ENCODE measurements around the gene DUSP16.
"Not testable (repeated sequence)": the region's sequence is repeated elsewhere in the genome, so short reads cannot be mapped to it uniquely, and the experiment has no call there.

Gene DUSP16

GRCh38 chr12:12495536-12495935, 67.1 kb downstream of the DUSP16 start:
- no peak for DNase-seq (ENCODE audit: low spot score)

GRCh38 chr12:12492547-12492946, 70.1 kb downstream of the DUSP16 start:
- no peak for DNase-seq (ENCODE audit: low spot score)

GRCh38 chr12:12491606-12492005, 71.1 kb downstream of the DUSP16 start:
- no peak for DNase-seq (ENCODE audit: low spot score)

- DNase-seq (ENCODE audit: low spot score) = no peak
These were observed 73.7 kb downstream of the DUSP16 start for GRCh38 chr12:12488823-12489550.

- no peak for DNase-seq (ENCODE audit: low spot score)
These were observed 74.4 kb downstream of the DUSP16 start for GRCh38 chr12:12488296-12488695.

GRCh38 chr12:12487490-12487889, 75.2 kb downstream of the DUSP16 start:
- no peak for DNase-seq (ENCODE audit: low spot score)

GRCh38 chr12:12486661-12487240, 75.9 kb downstream of the DUSP16 start:
- DNase-seq (ENCODE audit: low spot score) = no peak

GRCh38 chr12:12483438-12483837, 79.2 kb downstream of the DUSP16 start:
- DNase-seq (ENCODE audit: low spot score) = no peak

- no peak for DNase-seq (ENCODE audit: low spot score)
These were observed 79.7 kb downstream of the DUSP16 start for GRCh38 chr12:12482959-12483358.

GRCh38 chr12:12482150-12482761, 80.4 kb downstream of the DUSP16 start:
- no peak for DNase-seq (ENCODE audit: low spot score)

- no peak for DNase-seq (ENCODE audit: low spot score)
These were observed 81.0 kb downstream of the DUSP16 start for GRCh38 chr12:12481631-12482030.

- no peak for DNase-seq (ENCODE audit: low spot score)
These were observed 82.6 kb downstream of the DUSP16 start for GRCh38 chr12:12480074-12480473.

GRCh38 chr12:12477532-12477890, 85.2 kb downstream of the DUSP16 start:
- DNase-seq (ENCODE audit: low spot score) = no peak

GRCh38 chr12:12476857-12477531, 85.7 kb downstream of the DUSP16 start:
- DNase-seq (ENCODE audit: low spot score) = peak; percentile 89

GRCh38 chr12:12474931-12475795, 87.5 kb downstream of the DUSP16 start:
- no peak for DNase-seq (ENCODE audit: low spot score)

- DNase-seq (ENCODE audit: low spot score) = no peak
These were observed 88.2 kb downstream of the DUSP16 start for GRCh38 chr12:12474471-12474928.

- no peak for DNase-seq (ENCODE audit: low spot score)
These were observed 89.4 kb downstream of the DUSP16 start for GRCh38 chr12:12473223-12473622.

- DNase-seq (ENCODE audit: low spot score) = not testable (repeated sequence)
These were observed 90.4 kb downstream of the DUSP16 start for GRCh38 chr12:12471982-12472961.

- DNase-seq (ENCODE audit: low spot score) = no peak
These were observed 91.8 kb downstream of the DUSP16 start for GRCh38 chr12:12470751-12471306.

GRCh38 chr12:12469386-12469785, 93.3 kb downstream of the DUSP16 start:
- DNase-seq (ENCODE audit: low spot score) = no peak

All from putamen (tissue), 1 donor.